ENCODE measurements around the gene CNTN5.
"Not testable (repeated sequence)": the region's sequence is repeated elsewhere in the genome, so short reads cannot be mapped to it uniquely, and the experiment has no call there.

The CNTN5 gene

GRCh38 chr11:99020352-99021225 lies at the start of gene CNTN5:
CNTN5 (plus strand) TSS chr11:99020949.
- peak; percentile 72 for DNase-seq

- DNase-seq, result peak; percentile 57
Measured at GRCh38 chr11:98979205-98979604, 41.5 kb upstream of the CNTN5 start.

- peak; percentile 32 for DNase-seq
Measured at GRCh38 chr11:99015634-99016454, 4.9 kb upstream of the CNTN5 start.

- no peak for DNase-seq
Measured at GRCh38 chr11:99019696-99020095, 1.1 kb upstream of the CNTN5 start.

- no peak for DNase-seq
Measured at GRCh38 chr11:99037057-99037456, 16.3 kb downstream of the CNTN5 start.

GRCh38 chr11:99063331-99063730 lies 42.6 kb downstream of the CNTN5 start:
- no peak for DNase-seq

- no peak for DNase-seq
Measured at GRCh38 chr11:99065121-99065520, 44.4 kb downstream of the CNTN5 start.

GRCh38 chr11:99066618-99067317 lies 46.0 kb downstream of the CNTN5 start:
- no peak for DNase-seq

- DNase-seq, result no peak
Measured at GRCh38 chr11:99068832-99069231, 48.1 kb downstream of the CNTN5 start.

GRCh38 chr11:99069856-99070444 lies 49.2 kb downstream of the CNTN5 start:
- DNase-seq, result peak; percentile 27

GRCh38 chr11:99079576-99079975 lies 58.8 kb downstream of the CNTN5 start:
- DNase-seq, result no peak

- DNase-seq, result no peak
Measured at GRCh38 chr11:99080154-99080553, 59.4 kb downstream of the CNTN5 start.

- DNase-seq, result no peak
Measured at GRCh38 chr11:99098258-99098657, 77.5 kb downstream of the CNTN5 start.

GRCh38 chr11:99098751-99099150 lies 78.0 kb downstream of the CNTN5 start:
- DNase-seq, result no peak

- DNase-seq, result no peak
Measured at GRCh38 chr11:99117603-99118002, 96.9 kb downstream of the CNTN5 start.

- DNase-seq, result not testable (repeated sequence)
Measured at GRCh38 chr11:99133862-99134261, 113.1 kb downstream of the CNTN5 start.

- DNase-seq, result no peak
Measured at GRCh38 chr11:99135508-99135907, 114.8 kb downstream of the CNTN5 start.

- no peak for DNase-seq
Measured at GRCh38 chr11:99142237-99142636, 121.5 kb downstream of the CNTN5 start.

GRCh38 chr11:99148352-99148751 lies 127.6 kb downstream of the CNTN5 start:
- DNase-seq, result no peak

GRCh38 chr11:99154277-99154676 lies 133.5 kb downstream of the CNTN5 start:
- DNase-seq, result no peak

- DNase-seq, result no peak
Measured at GRCh38 chr11:99160447-99160846, 139.7 kb downstream of the CNTN5 start.

GRCh38 chr11:99162819-99163218 lies 142.1 kb downstream of the CNTN5 start:
- no peak for DNase-seq

- no peak for DNase-seq
Measured at GRCh38 chr11:99170591-99170990, 149.8 kb downstream of the CNTN5 start.
